ENCODE measurements around the gene ST8SIA4. TPM values are rescaled to one million over a fixed set of nuclear protein-coding genes. Genes with fewer than 3 reads are reported as not detected.

Gene ST8SIA4
- total RNA-seq, 1 experiment from 2014 or later: not detected

GRCh38 chr5:100792781-100793180 is 110.3 kb downstream of the ST8SIA4 start (continued):
- no peak for TF ChIP-seq REST (IDR thresholded peaks at IDR 0.05; ENCODE audit: low read depth)
- TF ChIP-seq POLR2AphosphoS5 (IDR thresholded peaks at IDR 0.05; ENCODE audit: low read depth, low read length): no peak
- TF ChIP-seq CBX3 (IDR thresholded peaks at IDR 0.05; ENCODE audit: low read depth): no peak
- TF ChIP-seq, protein P1, sequence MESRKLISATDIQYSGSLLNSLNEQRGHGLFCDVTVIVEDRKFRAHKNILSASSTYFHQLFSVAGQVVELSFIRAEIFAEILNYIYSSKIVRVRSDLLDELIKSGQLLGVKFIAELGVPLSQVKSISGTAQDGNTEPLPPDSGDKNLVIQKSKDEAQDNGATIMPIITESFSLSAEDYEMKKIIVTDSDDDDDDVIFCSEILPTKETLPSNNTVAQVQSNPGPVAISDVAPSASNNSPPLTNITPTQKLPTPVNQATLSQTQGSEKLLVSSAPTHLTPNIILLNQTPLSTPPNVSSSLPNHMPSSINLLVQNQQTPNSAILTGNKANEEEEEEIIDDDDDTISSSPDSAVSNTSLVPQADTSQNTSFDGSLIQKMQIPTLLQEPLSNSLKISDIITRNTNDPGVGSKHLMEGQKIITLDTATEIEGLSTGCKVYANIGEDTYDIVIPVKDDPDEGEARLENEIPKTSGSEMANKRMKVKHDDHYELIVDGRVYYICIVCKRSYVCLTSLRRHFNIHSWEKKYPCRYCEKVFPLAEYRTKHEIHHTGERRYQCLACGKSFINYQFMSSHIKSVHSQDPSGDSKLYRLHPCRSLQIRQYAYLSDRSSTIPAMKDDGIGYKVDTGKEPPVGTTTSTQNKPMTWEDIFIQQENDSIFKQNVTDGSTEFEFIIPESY (IDR thresholded peaks at IDR 0.05; ENCODE audit: extremely low read depth, insufficient replicate concordance, low read length): no peak
- no peak for TF ChIP-seq POLR2A (IDR thresholded peaks at IDR 0.05; ENCODE audit: borderline replicate concordance, extremely low read depth, insufficient read depth, insufficient read length)
- no peak for TF ChIP-seq EZH2 (IDR thresholded peaks at IDR 0.05)
- TF ChIP-seq SIN3A (IDR thresholded peaks at IDR 0.05; ENCODE audit: low read depth): no peak

DNA sequence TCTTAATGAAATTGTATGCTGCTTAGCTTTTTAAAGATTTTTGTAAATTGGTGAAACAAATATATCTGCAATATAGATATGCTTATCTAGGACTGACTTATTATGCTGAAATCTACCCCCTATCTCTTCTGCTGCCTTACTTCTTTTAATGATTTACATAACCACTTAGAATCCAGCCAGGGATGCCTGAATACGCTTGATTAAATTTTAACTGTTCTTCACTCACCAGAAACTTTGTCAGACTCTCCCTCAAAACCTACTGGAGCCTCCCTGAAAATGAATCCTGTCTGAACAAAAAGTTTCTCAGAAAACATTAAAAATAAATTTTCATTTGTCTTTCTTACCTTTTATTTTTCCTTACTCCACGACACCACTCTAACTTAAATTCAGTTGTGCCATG is 111.7 kb downstream of the ST8SIA4 start:
- H3K9ac ChIP-seq (ENCODE audit: low read length): no peak overlapping the region
- no peaks in the 10 kb centered on the region for H3K36me3 ChIP-seq (ENCODE audit: control insufficient read depth in 1 of 2, insufficient read depth in 2 of 2, low read length in 2 of 2)
- H2AFZ ChIP-seq (ENCODE audit: low read depth, low read length, poor library complexity, severe bottlenecking): no peak overlapping the region
- intact Hi-C loops (cut with micrococcal nuclease): no loop called here
- BruUV-seq (replicated peaks): no TSS peak
- DNase-seq (ENCODE audit: low read depth, low spot score) (no peak), ATAC-seq (no peak)
- RAD21 ChIA-PET (ENCODE audit: low non-redundant PET in 1 of 2, low total read pairs in 2 of 2, uncharacterized antibody in 2 of 2, unreplicated experiment in 2 of 2): no interaction called here
- no peaks in the 10 kb centered on the region for H3K9me3 ChIP-seq (ENCODE audit: control insufficient read depth in 1 of 2, insufficient read depth in 1 of 2, low read depth in 1 of 2, low read length in 2 of 2)
- no peaks in the 10 kb centered on the region for H3K9me2 ChIP-seq (ENCODE audit: insufficient read depth)
- no peak overlapping the region for H3K4me2 ChIP-seq (ENCODE audit: low read length)
- CTCF ChIA-PET: no interaction called here
- no peaks in the 10 kb centered on the region for H3K79me2 ChIP-seq (ENCODE audit: insufficient read depth, low read length)
- no peaks in the 10 kb centered on the region for H3K27me3 ChIP-seq (ENCODE audit: insufficient read depth, low read length)
- H3K4me3 ChIP-seq (replicated peaks in 1 of 2; ENCODE audit: low read depth in 1 of 2, low read length in 2 of 2): no peak overlapping the region
- no peak for TF ChIP-seq POLR2A (IDR thresholded peaks at IDR 0.05; ENCODE audit: borderline replicate concordance, extremely low read depth, insufficient read depth, insufficient read length)
- no peak for TF ChIP-seq TCF7L2 (IDR thresholded peaks at IDR 0.05; ENCODE audit: borderline replicate concordance, extremely low read depth, insufficient read depth, insufficient read length)
- no peak for TF ChIP-seq CEBPB (IDR thresholded peaks at IDR 0.05; ENCODE audit: low read depth)
- TF ChIP-seq POLR2AphosphoS5 (IDR thresholded peaks at IDR 0.05; ENCODE audit: low read depth, low read length): no peak
- TF ChIP-seq SIN3A (IDR thresholded peaks at IDR 0.05; ENCODE audit: low read depth): no peak
- POLR2A ChIA-PET: no interaction called here
- peaks cover 0 to 3% of the 10 kb centered on the region in 2 experiments; a peak in 1 of 4 replicates for H3K4me1 ChIP-seq (ENCODE audit: control insufficient read depth in 1 of 2, insufficient read depth in 2 of 2, low read length in 2 of 2)
- no peak overlapping the region for H3K27ac ChIP-seq (ENCODE audit: low read depth, low read length)
- no peaks in the 10 kb centered on the region for H4K20me1 ChIP-seq (ENCODE audit: insufficient read depth)
